Measurements from ENCODE around the gene ZHX3. TPM values are rescaled to one million over a fixed set of nuclear protein-coding genes. Genes with fewer than 3 reads are reported as not detected.

The ZHX3 gene
- total and polyA plus RNA-seq, 2 donors (not counting 1 experiment from before 2014, with no cell fraction given): 27.7 to 28.0 TPM

DNA sequence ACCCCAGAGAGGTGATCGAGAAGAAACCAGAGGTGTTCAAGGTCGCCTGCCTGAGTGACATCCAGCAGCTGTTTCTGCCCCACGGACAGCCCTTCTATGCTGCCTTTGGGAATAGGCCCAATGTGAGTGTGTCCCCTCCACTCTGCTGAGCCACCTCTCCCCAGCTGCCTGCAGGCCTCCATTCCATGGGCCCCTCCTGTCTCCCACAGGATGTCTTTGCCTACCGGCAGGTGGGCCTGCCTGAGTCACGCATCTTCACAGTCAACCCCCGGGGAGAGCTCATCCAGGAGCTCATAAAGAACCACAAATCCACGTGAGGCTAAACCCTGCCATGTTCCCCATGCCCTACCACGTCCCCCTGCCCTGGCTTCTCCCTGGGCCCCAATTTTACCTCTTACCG, 40.7 kb upstream of the ZHX3 start:
- Histone ChIP-seq H2AFZ (ENCODE audit: low read length) (no peak overlapping the region), H3K9ac (ENCODE audit: insufficient read depth, low read length) (no peak overlapping the region), H3K4me1 (ENCODE audit: control insufficient read depth, extremely low read depth, insufficient read depth, low read length) (no peaks in the 10 kb centered on the region), H3K9me3 (ENCODE audit: control insufficient read depth, insufficient read depth, low read depth, low read length) (no peaks in the 10 kb centered on the region), H4K20me1 (ENCODE audit: control insufficient read depth, extremely low read depth, insufficient read depth, low read length) (no peaks in the 10 kb centered on the region), H3K4me3 (replicated peaks in 1 of 4; ENCODE audit: control extremely low read depth in 1 of 4, insufficient read depth in 1 of 4, low read depth in 3 of 4, low read length in 4 of 4) (no peak overlapping the region), H3K27ac (ENCODE audit: insufficient read depth, low read length) (no peak overlapping the region), H3K79me2 (ENCODE audit: control insufficient read depth, insufficient read depth, low read length) (no peaks in the 10 kb centered on the region), H3K27me3 (ENCODE audit: control insufficient read depth, insufficient read depth, low read length) (no peaks in the 10 kb centered on the region), H3K36me3 (ENCODE audit: control insufficient read depth, insufficient read depth, low read length) (no peaks in the 10 kb centered on the region), H3K4me2 (ENCODE audit: extremely low read depth, insufficient read depth, low read length) (no peak overlapping the region)
- TF ChIP-seq EZH2 (IDR thresholded peaks at IDR 0.05; ENCODE audit: low read length, missing control alignments): no peak
- TF ChIP-seq, protein P1, sequence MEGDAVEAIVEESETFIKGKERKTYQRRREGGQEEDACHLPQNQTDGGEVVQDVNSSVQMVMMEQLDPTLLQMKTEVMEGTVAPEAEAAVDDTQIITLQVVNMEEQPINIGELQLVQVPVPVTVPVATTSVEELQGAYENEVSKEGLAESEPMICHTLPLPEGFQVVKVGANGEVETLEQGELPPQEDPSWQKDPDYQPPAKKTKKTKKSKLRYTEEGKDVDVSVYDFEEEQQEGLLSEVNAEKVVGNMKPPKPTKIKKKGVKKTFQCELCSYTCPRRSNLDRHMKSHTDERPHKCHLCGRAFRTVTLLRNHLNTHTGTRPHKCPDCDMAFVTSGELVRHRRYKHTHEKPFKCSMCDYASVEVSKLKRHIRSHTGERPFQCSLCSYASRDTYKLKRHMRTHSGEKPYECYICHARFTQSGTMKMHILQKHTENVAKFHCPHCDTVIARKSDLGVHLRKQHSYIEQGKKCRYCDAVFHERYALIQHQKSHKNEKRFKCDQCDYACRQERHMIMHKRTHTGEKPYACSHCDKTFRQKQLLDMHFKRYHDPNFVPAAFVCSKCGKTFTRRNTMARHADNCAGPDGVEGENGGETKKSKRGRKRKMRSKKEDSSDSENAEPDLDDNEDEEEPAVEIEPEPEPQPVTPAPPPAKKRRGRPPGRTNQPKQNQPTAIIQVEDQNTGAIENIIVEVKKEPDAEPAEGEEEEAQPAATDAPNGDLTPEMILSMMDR (conservative IDR thresholded peaks at IDR 0.05 in 1 of 2, IDR thresholded peaks at IDR 0.05 in 1 of 2; ENCODE audit: low read depth in 1 of 2, low read length in 2 of 2): no peak
- DNase-seq (ENCODE audit: low read depth in 2 of 2): no peak

DNA sequence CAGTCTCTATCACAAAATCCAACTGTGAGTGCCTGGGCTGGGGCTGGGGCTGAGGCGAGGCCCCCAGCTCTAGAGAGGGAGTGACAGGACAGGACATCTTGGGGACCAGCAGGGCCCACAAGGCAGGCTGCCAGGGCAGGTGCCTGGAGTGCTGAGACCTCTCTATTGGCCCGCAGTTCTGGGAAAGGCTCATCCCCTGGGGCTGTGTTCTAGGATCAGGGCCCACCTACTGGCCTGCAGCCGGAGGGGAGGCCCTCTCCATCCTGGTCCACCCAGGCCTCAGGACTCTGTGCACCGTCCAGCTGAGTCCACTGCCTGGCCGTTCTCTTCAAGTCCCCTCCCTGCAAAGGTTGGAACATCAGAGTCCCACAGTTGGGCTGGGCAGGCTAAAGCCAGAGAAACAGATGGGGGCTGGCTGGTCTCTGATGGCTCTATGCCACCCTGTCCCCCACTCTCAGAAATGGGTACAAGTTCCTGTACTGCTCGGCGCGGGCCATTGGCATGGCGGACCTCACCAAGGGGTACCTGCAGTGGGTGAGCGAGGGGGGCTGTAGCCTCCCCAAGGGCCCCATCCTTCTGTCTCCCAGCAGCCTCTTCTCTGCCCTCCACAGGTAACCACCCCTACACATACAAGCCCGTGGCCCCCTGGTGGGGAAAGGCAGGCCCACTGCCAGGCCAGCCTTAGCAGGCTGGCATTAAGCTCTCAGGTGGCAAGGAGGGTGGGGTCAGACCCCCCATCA, 40.1 kb upstream of the ZHX3 start:
- H3K9ac ChIP-seq (ENCODE audit: insufficient read depth, low read length): no peak overlapping the region

DNA sequence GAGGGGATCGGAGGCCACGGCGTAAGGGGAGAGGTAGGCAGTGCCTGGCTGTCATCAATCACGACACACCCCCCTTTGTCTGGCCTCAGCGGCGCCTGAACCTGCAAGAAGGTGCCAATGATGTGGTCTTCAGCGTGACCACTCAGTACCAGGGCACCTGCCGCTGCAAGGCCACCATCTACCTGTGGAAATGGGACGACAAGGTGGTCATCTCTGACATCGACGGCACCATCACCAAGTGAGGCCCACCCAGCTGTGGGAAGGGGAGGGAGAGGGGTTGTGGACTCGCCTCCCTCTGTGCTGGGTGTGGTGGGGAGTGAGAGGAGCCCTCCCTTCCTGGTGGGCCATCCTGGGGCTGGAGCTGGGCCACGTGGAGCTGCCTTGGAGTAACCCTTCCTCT, 39.4 kb upstream of the ZHX3 start:
- H3K27ac ChIP-seq (ENCODE audit: insufficient read depth, low read length): no peak overlapping the region

More for the DNA sequence above, 40.1 kb upstream of the ZHX3 start:
- Histone ChIP-seq H3K36me3 (ENCODE audit: control insufficient read depth, insufficient read depth, low read length) (no peaks in the 10 kb centered on the region), H3K4me2 (ENCODE audit: extremely low read depth, insufficient read depth, low read length) (no peak overlapping the region), H3K4me1 (ENCODE audit: control insufficient read depth, extremely low read depth, insufficient read depth, low read length) (no peaks in the 10 kb centered on the region), H3K4me3 (replicated peaks in 1 of 4; ENCODE audit: control extremely low read depth in 1 of 4, insufficient read depth in 1 of 4, low read depth in 3 of 4, low read length in 4 of 4) (no peak overlapping the region), H3K27ac (ENCODE audit: insufficient read depth, low read length) (no peak overlapping the region), H4K20me1 (ENCODE audit: control insufficient read depth, extremely low read depth, insufficient read depth, low read length) (no peaks in the 10 kb centered on the region), H3K79me2 (ENCODE audit: control insufficient read depth, insufficient read depth, low read length) (no peaks in the 10 kb centered on the region), H3K27me3 (ENCODE audit: control insufficient read depth, insufficient read depth, low read length) (no peaks in the 10 kb centered on the region), H3K9me3 (ENCODE audit: control insufficient read depth, insufficient read depth, low read depth, low read length) (no peaks in the 10 kb centered on the region), H2AFZ (ENCODE audit: low read length) (no peak overlapping the region)
- no peak for TF ChIP-seq EZH2 (IDR thresholded peaks at IDR 0.05; ENCODE audit: low read length, missing control alignments)
- TF ChIP-seq, protein P1 (conservative IDR thresholded peaks at IDR 0.05 in 1 of 2, IDR thresholded peaks at IDR 0.05 in 1 of 2; ENCODE audit: low read depth in 1 of 2, low read length in 2 of 2): no peak
- no peak for DNase-seq (ENCODE audit: low read depth in 2 of 2)

More for the DNA sequence above, 39.4 kb upstream of the ZHX3 start:
- TF ChIP-seq EZH2 (IDR thresholded peaks at IDR 0.05; ENCODE audit: low read length, missing control alignments): no peak
- TF ChIP-seq, protein P1 (conservative IDR thresholded peaks at IDR 0.05 in 1 of 2, IDR thresholded peaks at IDR 0.05 in 1 of 2; ENCODE audit: low read depth in 1 of 2, low read length in 2 of 2): no peak
- Histone ChIP-seq H3K4me1 (ENCODE audit: control insufficient read depth, extremely low read depth, insufficient read depth, low read length) (no peaks in the 10 kb centered on the region), H2AFZ (ENCODE audit: low read length) (no peak overlapping the region), H3K36me3 (ENCODE audit: control insufficient read depth, insufficient read depth, low read length) (no peaks in the 10 kb centered on the region), H3K79me2 (ENCODE audit: control insufficient read depth, insufficient read depth, low read length) (no peaks in the 10 kb centered on the region), H3K9ac (ENCODE audit: insufficient read depth, low read length) (no peak overlapping the region), H4K20me1 (ENCODE audit: control insufficient read depth, extremely low read depth, insufficient read depth, low read length) (no peaks in the 10 kb centered on the region), H3K27me3 (ENCODE audit: control insufficient read depth, insufficient read depth, low read length) (no peaks in the 10 kb centered on the region), H3K4me2 (ENCODE audit: extremely low read depth, insufficient read depth, low read length) (no peak overlapping the region), H3K9me3 (ENCODE audit: control insufficient read depth, insufficient read depth, low read depth, low read length) (no peaks in the 10 kb centered on the region), H3K4me3 (replicated peaks in 1 of 4; ENCODE audit: control extremely low read depth in 1 of 4, insufficient read depth in 1 of 4, low read depth in 3 of 4, low read length in 4 of 4) (no peak overlapping the region)
- no peak for DNase-seq (ENCODE audit: low read depth in 2 of 2)
